ENCODE data around the gene PIGN. TPM values are rescaled to one million over a fixed set of nuclear protein-coding genes. Genes with fewer than 3 reads are reported as not detected.

The PIGN gene
- polyA plus RNA-seq, 1 donor from 2014 or later = 8.7 TPM

DNA sequence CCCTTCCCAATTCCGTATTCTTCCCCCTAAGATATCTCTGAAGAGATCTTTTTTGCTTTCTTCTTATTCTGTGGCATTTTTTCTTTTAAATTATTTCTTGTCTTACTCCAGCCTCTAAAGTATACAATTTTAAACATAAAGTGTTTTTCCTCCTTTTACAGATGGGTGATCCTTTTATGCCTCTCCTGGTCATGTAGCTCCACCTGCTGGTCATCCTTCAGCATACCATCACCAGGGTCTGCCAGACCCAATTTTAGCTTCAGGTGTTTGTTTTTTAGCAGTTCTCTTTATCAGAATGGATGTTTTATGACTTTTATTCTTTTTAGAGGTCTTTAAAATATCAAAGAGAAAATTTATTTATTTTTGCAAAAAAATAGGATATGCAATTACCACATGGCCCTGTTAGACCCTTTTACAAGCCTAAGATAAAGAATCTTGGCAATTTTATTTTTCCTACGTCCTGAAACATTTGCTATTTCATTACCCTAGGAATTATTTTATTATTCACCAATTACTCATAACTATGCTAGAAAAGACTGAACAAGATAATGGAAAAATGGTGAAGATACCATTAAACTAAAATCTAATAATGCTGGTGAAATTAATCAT lies 55.5 kb downstream of the PIGN start:
- Histone ChIP-seq H3K79me2 (replicated peaks; ENCODE audit: insufficient read depth, low read length) (no peaks in the 10 kb centered on the region), H3K4me3 (ENCODE audit: low read length) (no peak overlapping the region), H3K27me3 (ENCODE audit: insufficient read depth, low read depth, low read length) (no peaks in the 10 kb centered on the region), H3K9me3 (ENCODE audit: low read length) (no peaks in the 10 kb centered on the region), H2AFZ (ENCODE audit: low read depth, low read length) (no peak overlapping the region), H4K20me1 (ENCODE audit: insufficient read depth) (no peaks in the 10 kb centered on the region), H3K9ac (ENCODE audit: low read length) (no peak overlapping the region), H3F3A (ENCODE audit: insufficient read depth, low read length, poor library complexity, severe bottlenecking) (no peaks in the 10 kb centered on the region), H3K9me2 (ENCODE audit: insufficient read depth, low read length) (no peaks in the 10 kb centered on the region), H3K4me2 (ENCODE audit: low read length) (no peak overlapping the region), H3K27ac (ENCODE audit: low read length) (no peak overlapping the region), H3K36me3 (ENCODE audit: insufficient read depth, low read length) (no peaks in the 10 kb centered on the region)
- TF ChIP-seq SMC3 (conservative IDR thresholded peaks at IDR 0.05; ENCODE audit: poor library complexity) (peak; percentile 97), MXI1 (conservative IDR thresholded peaks at IDR 0.05; ENCODE audit: poor library complexity, severe bottlenecking) (no peak), RAD21 (conservative IDR thresholded peaks at IDR 0.05) (peak; percentile 97), POLR2AphosphoS5 (IDR thresholded peaks at IDR 0.05) (no peak)
- TF ChIP-seq, protein P1, sequence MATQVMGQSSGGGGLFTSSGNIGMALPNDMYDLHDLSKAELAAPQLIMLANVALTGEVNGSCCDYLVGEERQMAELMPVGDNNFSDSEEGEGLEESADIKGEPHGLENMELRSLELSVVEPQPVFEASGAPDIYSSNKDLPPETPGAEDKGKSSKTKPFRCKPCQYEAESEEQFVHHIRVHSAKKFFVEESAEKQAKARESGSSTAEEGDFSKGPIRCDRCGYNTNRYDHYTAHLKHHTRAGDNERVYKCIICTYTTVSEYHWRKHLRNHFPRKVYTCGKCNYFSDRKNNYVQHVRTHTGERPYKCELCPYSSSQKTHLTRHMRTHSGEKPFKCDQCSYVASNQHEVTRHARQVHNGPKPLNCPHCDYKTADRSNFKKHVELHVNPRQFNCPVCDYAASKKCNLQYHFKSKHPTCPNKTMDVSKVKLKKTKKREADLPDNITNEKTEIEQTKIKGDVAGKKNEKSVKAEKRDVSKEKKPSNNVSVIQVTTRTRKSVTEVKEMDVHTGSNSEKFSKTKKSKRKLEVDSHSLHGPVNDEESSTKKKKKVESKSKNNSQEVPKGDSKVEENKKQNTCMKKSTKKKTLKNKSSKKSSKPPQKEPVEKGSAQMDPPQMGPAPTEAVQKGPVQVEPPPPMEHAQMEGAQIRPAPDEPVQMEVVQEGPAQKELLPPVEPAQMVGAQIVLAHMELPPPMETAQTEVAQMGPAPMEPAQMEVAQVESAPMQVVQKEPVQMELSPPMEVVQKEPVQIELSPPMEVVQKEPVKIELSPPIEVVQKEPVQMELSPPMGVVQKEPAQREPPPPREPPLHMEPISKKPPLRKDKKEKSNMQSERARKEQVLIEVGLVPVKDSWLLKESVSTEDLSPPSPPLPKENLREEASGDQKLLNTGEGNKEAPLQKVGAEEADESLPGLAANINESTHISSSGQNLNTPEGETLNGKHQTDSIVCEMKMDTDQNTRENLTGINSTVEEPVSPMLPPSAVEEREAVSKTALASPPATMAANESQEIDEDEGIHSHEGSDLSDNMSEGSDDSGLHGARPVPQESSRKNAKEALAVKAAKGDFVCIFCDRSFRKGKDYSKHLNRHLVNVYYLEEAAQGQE (IDR thresholded peaks at IDR 0.05; ENCODE audit: borderline replicate concordance) = no peak
- TF ChIP-seq, protein P2, sequence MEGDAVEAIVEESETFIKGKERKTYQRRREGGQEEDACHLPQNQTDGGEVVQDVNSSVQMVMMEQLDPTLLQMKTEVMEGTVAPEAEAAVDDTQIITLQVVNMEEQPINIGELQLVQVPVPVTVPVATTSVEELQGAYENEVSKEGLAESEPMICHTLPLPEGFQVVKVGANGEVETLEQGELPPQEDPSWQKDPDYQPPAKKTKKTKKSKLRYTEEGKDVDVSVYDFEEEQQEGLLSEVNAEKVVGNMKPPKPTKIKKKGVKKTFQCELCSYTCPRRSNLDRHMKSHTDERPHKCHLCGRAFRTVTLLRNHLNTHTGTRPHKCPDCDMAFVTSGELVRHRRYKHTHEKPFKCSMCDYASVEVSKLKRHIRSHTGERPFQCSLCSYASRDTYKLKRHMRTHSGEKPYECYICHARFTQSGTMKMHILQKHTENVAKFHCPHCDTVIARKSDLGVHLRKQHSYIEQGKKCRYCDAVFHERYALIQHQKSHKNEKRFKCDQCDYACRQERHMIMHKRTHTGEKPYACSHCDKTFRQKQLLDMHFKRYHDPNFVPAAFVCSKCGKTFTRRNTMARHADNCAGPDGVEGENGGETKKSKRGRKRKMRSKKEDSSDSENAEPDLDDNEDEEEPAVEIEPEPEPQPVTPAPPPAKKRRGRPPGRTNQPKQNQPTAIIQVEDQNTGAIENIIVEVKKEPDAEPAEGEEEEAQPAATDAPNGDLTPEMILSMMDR (IDR thresholded peaks at IDR 0.05; ENCODE audit: poor library complexity, severe bottlenecking) = peak; percentile 90

DNA sequence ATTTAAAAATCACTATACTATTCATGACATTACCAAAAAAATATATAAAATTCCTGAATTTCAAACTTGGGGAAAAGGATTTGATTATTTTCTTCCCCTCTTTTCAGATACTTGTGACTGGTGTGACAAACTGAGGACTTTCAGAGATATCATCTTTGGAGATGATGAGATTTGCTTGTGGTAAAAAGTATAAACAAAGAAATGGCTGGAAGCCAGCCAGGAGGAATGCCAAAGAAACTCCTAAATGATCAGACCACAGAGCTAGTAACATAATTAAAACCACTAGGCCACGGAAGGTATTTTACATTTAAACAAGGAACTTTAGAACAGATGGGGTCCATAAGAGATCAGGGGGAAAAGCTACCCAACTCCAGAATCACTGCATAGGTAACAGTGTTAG lies 58.7 kb downstream of the PIGN start:
- TF ChIP-seq RAD21 (conservative IDR thresholded peaks at IDR 0.05) = no peak
- TF ChIP-seq, protein P2 (IDR thresholded peaks at IDR 0.05; ENCODE audit: poor library complexity, severe bottlenecking) = no peak
- no peak for TF ChIP-seq EZH2 (IDR thresholded peaks at IDR 0.05; ENCODE audit: borderline replicate concordance, insufficient read depth, low read length, poor library complexity, severe bottlenecking)
- TF ChIP-seq, protein P1 (IDR thresholded peaks at IDR 0.05; ENCODE audit: borderline replicate concordance) = no peak
- no peak for TF ChIP-seq MXI1 (conservative IDR thresholded peaks at IDR 0.05; ENCODE audit: poor library complexity, severe bottlenecking)
- no peak for TF ChIP-seq EP300 (conservative IDR thresholded peaks at IDR 0.05; ENCODE audit: poor library complexity, severe bottlenecking)
- TF ChIP-seq SMC3 (conservative IDR thresholded peaks at IDR 0.05; ENCODE audit: poor library complexity) = no peak
- TF ChIP-seq TAF1 (IDR thresholded peaks at IDR 0.05; ENCODE audit: low read depth) = no peak
- TF ChIP-seq POLR2AphosphoS5 (IDR thresholded peaks at IDR 0.05) = no peak
- Histone ChIP-seq H3K27ac (ENCODE audit: low read length) (no peak overlapping the region), H3K9me3 (ENCODE audit: low read length) (no peaks in the 10 kb centered on the region), H3K9ac (ENCODE audit: low read length) (no peak overlapping the region), H2AFZ (ENCODE audit: low read depth, low read length) (no peak overlapping the region), H3K4me3 (ENCODE audit: low read length) (no peak overlapping the region), H3K79me2 (replicated peaks; ENCODE audit: insufficient read depth, low read length) (no peaks in the 10 kb centered on the region), H3K4me2 (ENCODE audit: low read length) (no peak overlapping the region), H3F3A (ENCODE audit: insufficient read depth, low read length, poor library complexity, severe bottlenecking) (no peaks in the 10 kb centered on the region), H4K20me1 (ENCODE audit: insufficient read depth) (no peaks in the 10 kb centered on the region), H3K9me2 (ENCODE audit: insufficient read depth, low read length) (no peaks in the 10 kb centered on the region), H3K36me3 (ENCODE audit: insufficient read depth, low read length) (no peaks in the 10 kb centered on the region), H3K27me3 (ENCODE audit: insufficient read depth, low read depth, low read length) (no peaks in the 10 kb centered on the region)

All from neural cell (in vitro differentiated cells).